GM21723 (cell line): ENCODE results near the gene MUC6.
"Not testable (repeated sequence)": the region's sequence is repeated elsewhere in the genome, so short reads cannot be mapped to it uniquely, and the experiment has no call there.

Experiments used
- ATAC-seq: cut with Tn5 transposase; IDR thresholded peaks from one replicate; pipeline ENCODE4 v1.9.1; 2021; ENCODE audit warnings: mild to moderate bottlenecking, moderate library complexity; ENCODE audit not compliant: unreplicated experiment

Gene MUC6

GRCh38 chr11:1024597-1025409, 11.7 kb downstream of the MUC6 start:
- no peak for ATAC-seq

- no peak for ATAC-seq
Observed at GRCh38 chr11:1023811-1024596, 12.5 kb downstream of the MUC6 start.

GRCh38 chr11:1022908-1023810, 13.4 kb downstream of the MUC6 start:
- ATAC-seq, result no peak

GRCh38 chr11:1022411-1022810, 14.1 kb downstream of the MUC6 start:
- no peak for ATAC-seq

GRCh38 chr11:1020211-1020905, 16.2 kb downstream of the MUC6 start:
- no peak for ATAC-seq

GRCh38 chr11:1019321-1019910, 17.1 kb downstream of the MUC6 start:
- no peak for ATAC-seq

- ATAC-seq, result no peak
Observed at GRCh38 chr11:1018091-1018490, 18.4 kb downstream of the MUC6 start.

GRCh38 chr11:1017269-1018005, 19.1 kb downstream of the MUC6 start:
- no peak for ATAC-seq

GRCh38 chr11:1016610-1017126, 19.9 kb downstream of the MUC6 start:
- ATAC-seq, result not testable (repeated sequence)

- no peak for ATAC-seq
Observed at GRCh38 chr11:1015826-1016545, 20.5 kb downstream of the MUC6 start.

GRCh38 chr11:1015064-1015463, 21.5 kb downstream of the MUC6 start:
- ATAC-seq, result no peak

GRCh38 chr11:1014276-1014675, 22.2 kb downstream of the MUC6 start:
- ATAC-seq, result no peak

- no peak for ATAC-seq
Observed at GRCh38 chr11:1013631-1013935, 22.9 kb downstream of the MUC6 start.

- ATAC-seq, result no peak
Observed at GRCh38 chr11:1012740-1013630, 23.5 kb downstream of the MUC6 start.

- no peak for ATAC-seq
Observed at GRCh38 chr11:1012291-1012690, 24.2 kb downstream of the MUC6 start.

- ATAC-seq, result no peak
Observed at GRCh38 chr11:1011320-1011698, 25.2 kb downstream of the MUC6 start.

GRCh38 chr11:1010551-1011319, 25.8 kb downstream of the MUC6 start:
- no peak for ATAC-seq
